ENCODE data around the gene NR2E1. TPM values are rescaled to one million over a fixed set of nuclear protein-coding genes. Genes with fewer than 3 reads are reported as not detected.

The NR2E1 gene
- polyA plus RNA-seq = not detected

- peaks cover 20 to 28% (median 25%) of the 10 kb centered on the region in 3 donors for H3K4me1 Mint-ChIP-seq
- peaks cover 3% of the 10 kb centered on the region for H3K36me3 Mint-ChIP-seq
Observed at GRCh38 chr6:108165714-108166663, at the start of gene NR2E1. NR2E1 (plus strand) TSS chr6:108166022; CDS start chr6:108166766, 744 bp downstream.

GRCh38 chr6:108116546-108117426 lies 49.0 kb upstream of the NR2E1 start:
- H3K4me3 Mint-ChIP-seq = peak overlapping the region; percentile 82 to 94 (median 87)
- peak overlapping the region; percentile 30 to 88 (median 71) for H3K27ac Mint-ChIP-seq
- no peaks in the 10 kb centered on the region for H3K9me3 Mint-ChIP-seq
- H3K27me3 Mint-ChIP-seq = peaks cover 83% of the 10 kb centered on the region
- peaks cover 26 to 45% (median 38%) of the 10 kb centered on the region in 3 donors for H3K4me1 Mint-ChIP-seq
- H3K36me3 Mint-ChIP-seq = no peaks in the 10 kb centered on the region

More at GRCh38 chr6:108165714-108166663, at the start of gene NR2E1:
- peaks cover 80% of the 10 kb centered on the region for H3K27me3 Mint-ChIP-seq
- H3K9me3 Mint-ChIP-seq = peaks cover 0 to 15% (median 3%) of the 10 kb centered on the region in 3 donors
- peak within 1 kb of the TSS; percentile 50 to 86 (median 84) for H3K4me3 Mint-ChIP-seq
- H3K27ac Mint-ChIP-seq = peak within 1 kb of the TSS; percentile 93 to 94 (median 94)

GRCh38 chr6:108117427-108118358 lies 48.1 kb upstream of the NR2E1 start:
- Mint-ChIP-seq H3K27me3 (peaks cover 78% of the 10 kb centered on the region), H3K36me3 (no peaks in the 10 kb centered on the region), H3K4me1 (peaks cover 26 to 45% (median 38%) of the 10 kb centered on the region in 3 donors), H3K9me3 (no peaks in the 10 kb centered on the region), H3K27ac (peak overlapping the region in 2 of 3 donors; percentile 8 to 88), H3K4me3 (peak overlapping the region; percentile 82 to 94 (median 87))

- H3K9me3 Mint-ChIP-seq = no peaks in the 10 kb centered on the region
- H3K4me3 Mint-ChIP-seq = peak overlapping the region; percentile 82 to 96 (median 92)
- H3K4me1 Mint-ChIP-seq = peaks cover 25 to 49% (median 37%) of the 10 kb centered on the region in 3 donors
- H3K27ac Mint-ChIP-seq = peak overlapping the region in 1 of 3 donors; percentile 19
- H3K36me3 Mint-ChIP-seq = no peaks in the 10 kb centered on the region
- H3K27me3 Mint-ChIP-seq = peaks cover 76% of the 10 kb centered on the region
Observed at GRCh38 chr6:108118359-108118724, 47.5 kb upstream of the NR2E1 start.

- Mint-ChIP-seq H3K27me3 (peaks cover 74% of the 10 kb centered on the region), H3K4me1 (peaks cover 22 to 43% (median 33%) of the 10 kb centered on the region in 3 donors), H3K4me3 (peak overlapping the region; percentile 78 to 96 (median 92)), H3K9me3 (no peaks in the 10 kb centered on the region), H3K36me3 (no peaks in the 10 kb centered on the region), H3K27ac (peak overlapping the region in 2 of 3 donors; percentile 19 to 88)
Observed at GRCh38 chr6:108118810-108119768, 46.7 kb upstream of the NR2E1 start.

GRCh38 chr6:108119769-108120141 lies 46.1 kb upstream of the NR2E1 start:
- Mint-ChIP-seq H3K27ac (no peak overlapping the region), H3K27me3 (peaks cover 68% of the 10 kb centered on the region), H3K4me1 (peaks cover 21 to 36% (median 26%) of the 10 kb centered on the region in 3 donors)

GRCh38 chr6:108120311-108120710 lies 45.5 kb upstream of the NR2E1 start:
- no peaks in the 10 kb centered on the region for H3K9me3 Mint-ChIP-seq
- peak overlapping the region; percentile 29 to 70 (median 48) for H3K4me3 Mint-ChIP-seq
- peaks cover 18 to 32% (median 21%) of the 10 kb centered on the region in 3 donors for H3K4me1 Mint-ChIP-seq
- H3K36me3 Mint-ChIP-seq = no peaks in the 10 kb centered on the region
- no peak overlapping the region for H3K27ac Mint-ChIP-seq
- H3K27me3 Mint-ChIP-seq = peaks cover 62% of the 10 kb centered on the region

More at GRCh38 chr6:108119769-108120141, 46.1 kb upstream of the NR2E1 start:
- Mint-ChIP-seq H3K36me3 (no peaks in the 10 kb centered on the region), H3K4me3 (peak overlapping the region in 2 of 4 donors; percentile 70 to 78), H3K9me3 (no peaks in the 10 kb centered on the region)

- Mint-ChIP-seq H3K4me3 (peak overlapping the region in 1 of 4 donors; percentile 10), H3K4me1 (peaks cover 10 to 23% (median 11%) of the 10 kb centered on the region in 3 donors), H3K27me3 (peaks cover 56% of the 10 kb centered on the region), H3K9me3 (no peaks in the 10 kb centered on the region), H3K27ac (peak overlapping the region in 1 of 3 donors; percentile 1), H3K36me3 (no peaks in the 10 kb centered on the region)
Observed at GRCh38 chr6:108121612-108122011, 44.2 kb upstream of the NR2E1 start.

GRCh38 chr6:108123481-108123929 lies 42.3 kb upstream of the NR2E1 start:
- Mint-ChIP-seq H3K4me3 (no peak overlapping the region), H3K9me3 (no peaks in the 10 kb centered on the region), H3K36me3 (no peaks in the 10 kb centered on the region), H3K27me3 (peaks cover 55% of the 10 kb centered on the region), H3K27ac (no peak overlapping the region), H3K4me1 (peaks cover 4 to 14% (median 5%) of the 10 kb centered on the region in 3 donors)

GRCh38 chr6:108123946-108124345 lies 41.9 kb upstream of the NR2E1 start:
- Mint-ChIP-seq H3K4me3 (no peak overlapping the region), H3K9me3 (no peaks in the 10 kb centered on the region), H3K27me3 (peaks cover 52% of the 10 kb centered on the region), H3K4me1 (peaks cover 1 to 10% (median 2%) of the 10 kb centered on the region in 3 donors), H3K27ac (no peak overlapping the region), H3K36me3 (no peaks in the 10 kb centered on the region)

- no peaks in the 10 kb centered on the region for H3K36me3 Mint-ChIP-seq
- H3K9me3 Mint-ChIP-seq = no peaks in the 10 kb centered on the region
- peaks cover 46% of the 10 kb centered on the region for H3K27me3 Mint-ChIP-seq
- H3K27ac Mint-ChIP-seq = no peak overlapping the region
- H3K4me3 Mint-ChIP-seq = no peak overlapping the region
- H3K4me1 Mint-ChIP-seq = peaks cover 0 to 4% (median 0%) of the 10 kb centered on the region in 3 donors
Observed at GRCh38 chr6:108127056-108127455, 38.8 kb upstream of the NR2E1 start.

GRCh38 chr6:108127826-108128225 lies 38.0 kb upstream of the NR2E1 start:
- Mint-ChIP-seq H3K27me3 (peaks cover 51% of the 10 kb centered on the region), H3K9me3 (no peaks in the 10 kb centered on the region), H3K27ac (no peak overlapping the region), H3K4me3 (no peak overlapping the region), H3K36me3 (no peaks in the 10 kb centered on the region), H3K4me1 (peaks cover 0 to 4% (median 0%) of the 10 kb centered on the region in 3 donors)

GRCh38 chr6:108130262-108130661 lies 35.6 kb upstream of the NR2E1 start:
- peaks cover 6 to 12% (median 10%) of the 10 kb centered on the region in 3 donors for H3K4me1 Mint-ChIP-seq
- H3K4me3 Mint-ChIP-seq = no peak overlapping the region
- peaks cover 57% of the 10 kb centered on the region for H3K27me3 Mint-ChIP-seq
- no peak overlapping the region for H3K27ac Mint-ChIP-seq
- no peaks in the 10 kb centered on the region for H3K9me3 Mint-ChIP-seq
- H3K36me3 Mint-ChIP-seq = no peaks in the 10 kb centered on the region
